GM12878 (cell line): Measurements from ENCODE around the gene SOBP. TPM values are rescaled to one million over a fixed set of nuclear protein-coding genes. Genes with fewer than 3 reads are reported as not detected.

ENCODE experiments used
- CBX3 ChIP-seq: fragments of 200-600 bp; sonication (generic); IDR thresholded peaks from 2 replicates; pipeline ENCODE4 v1.6.1; 2016; ENCODE audit warnings: low read depth, borderline replicate concordance
- GABPA ChIP-seq: IDR thresholded peaks from 2 replicates; pipeline ENCODE4 v1.6.1; 2014; ENCODE audit warnings: antibody characterized with exemption, low read depth, mild to moderate bottlenecking, inconsistent platforms
- HCFC1 ChIP-seq: fragments of 150-350 bp; IDR thresholded peaks from 2 replicates; pipeline ENCODE4 v1.6.1; 2014; ENCODE audit warnings: low read length
- IKZF2 ChIP-seq, 2 experiments: fragments of 450-650 bp; IDR thresholded peaks; 2 replicates each; pipeline ENCODE4 v1.6.1; 2017; ENCODE audit warnings: mild to moderate bottlenecking in 2 of 2, moderate library complexity in 2 of 2
- NR2C2 ChIP-seq: IDR thresholded peaks from 2 replicates; pipeline ENCODE4 v1.6.1; 2011; ENCODE audit warnings: borderline replicate concordance, low read depth; ENCODE audit not compliant: control insufficient read depth, insufficient read length
- POLR2A ChIP-seq: IDR thresholded peaks from 2 replicates; pipeline ENCODE4 v1.6.1; 2011; ENCODE audit warnings: low read depth, mild to moderate bottlenecking, low read length
- POLR2AphosphoS2 ChIP-seq: IDR thresholded peaks from 2 replicates; pipeline ENCODE4 v1.6.1; 2011; ENCODE audit warnings: low read depth, mild to moderate bottlenecking, low read length, improper control_type of control experiment, moderate library complexity
- POLR2AphosphoS5 ChIP-seq: IDR thresholded peaks from 2 replicates; pipeline ENCODE4 v1.6.1; 2011; ENCODE audit warnings: mild to moderate bottlenecking, low read length, inconsistent platforms
- RUNX3 ChIP-seq: IDR thresholded peaks from 2 replicates; pipeline ENCODE4 v1.6.1; 2012; ENCODE audit warnings: low read length, inconsistent platforms
- SMARCA5 ChIP-seq: fragments of 450-650 bp; IDR thresholded peaks from 2 replicates; pipeline ENCODE4 v1.6.1; 2017; ENCODE audit warnings: mild to moderate bottlenecking
- ZBTB40 ChIP-seq: fragments of 450-650 bp; IDR thresholded peaks from 2 replicates; pipeline ENCODE4 v1.6.1; 2016; ENCODE audit warnings: mild to moderate bottlenecking, moderate library complexity, borderline replicate concordance
- ZNF207 ChIP-seq: fragments of 450-650 bp; IDR thresholded peaks from 2 replicates; pipeline ENCODE4 v1.6.1; 2014; ENCODE audit warnings: antibody characterized with exemption, mild to moderate bottlenecking, borderline replicate concordance
- ZNF384 ChIP-seq: IDR thresholded peaks from 2 replicates; pipeline ENCODE4 v1.6.1; 2012; ENCODE audit warnings: low read depth, mild to moderate bottlenecking, low read length, improper control_type of control experiment, borderline replicate concordance
- polyA plus RNA-seq, 11 experiments: library from polyadenylated mRNA; depleted of rRNA in 4 of 11; unstranded in 6 of 11; stranded (reverse) in 5 of 11; fragments of >200 nt; fragmentation: Nextera tagmentation in 4 of 11; fragmentation: Illumina TruSeq in 1 of 11; extraction: Ambion mirVana in 4 of 11; extraction: Trizol in 1 of 11; gene quantifications; 1 replicate in 1 of 11; 2 replicates in 10 of 11; pipeline versions ENCODE4 v1.2.1 to v1.2.3, GENCODE V29; 2011 to 2016; ENCODE audit warnings: inconsistent platforms in 2 of 11, missing spikeins in 2 of 11, low read depth in 1 of 11
- total RNA-seq, 4 experiments: library from RNA; depleted of rRNA in 3 of 4; stranded (reverse); fragments of >200 nt in 3 of 4; fragmentation: Illumina TruSeq in 1 of 4; extraction: Trizol in 1 of 4; gene quantifications; 2 replicates each; pipeline versions ENCODE4 v1.2.1 to v1.2.3, GENCODE V29; 2013 to 2021
- TF ChIP-seq, protein P1 (sequence below): IDR thresholded peaks from 2 replicates; pipeline ENCODE4 v1.6.1; 2011; ENCODE audit warnings: mild to moderate bottlenecking, low read depth, low read length, moderate library complexity; ENCODE audit not compliant: insufficient replicate concordance
- TF ChIP-seq, protein P2 (sequence below): fragments of 450-650 bp; IDR thresholded peaks from 2 replicates; pipeline ENCODE4 v1.6.1; 2016; ENCODE audit warnings: mild to moderate bottlenecking
- TF ChIP-seq, protein P3 (sequence below): fragments of 450-650 bp; conservative IDR thresholded peaks from 2 replicates; pipeline ENCODE4 v1.6.1; 2017; ENCODE audit warnings: mild to moderate bottlenecking, moderate library complexity
- TF ChIP-seq, protein P4 (sequence below): IDR thresholded peaks from 2 replicates; pipeline ENCODE4 v1.6.1; 2012; ENCODE audit warnings: low read depth, low read length, improper control_type of control experiment

Gene SOBP
- total and polyA plus RNA-seq, 10 of the 15 experiments (the other 5 are each of a cell fraction or from before 2014, with no cell fraction given): 0.49 to 1.9 (median 0.78) TPM

GRCh38 chr6:107459283-107460082 is 30.4 kb upstream of the SOBP start, which contains the start of gene PDSS2 (continued):
- TF ChIP-seq, protein P1, sequence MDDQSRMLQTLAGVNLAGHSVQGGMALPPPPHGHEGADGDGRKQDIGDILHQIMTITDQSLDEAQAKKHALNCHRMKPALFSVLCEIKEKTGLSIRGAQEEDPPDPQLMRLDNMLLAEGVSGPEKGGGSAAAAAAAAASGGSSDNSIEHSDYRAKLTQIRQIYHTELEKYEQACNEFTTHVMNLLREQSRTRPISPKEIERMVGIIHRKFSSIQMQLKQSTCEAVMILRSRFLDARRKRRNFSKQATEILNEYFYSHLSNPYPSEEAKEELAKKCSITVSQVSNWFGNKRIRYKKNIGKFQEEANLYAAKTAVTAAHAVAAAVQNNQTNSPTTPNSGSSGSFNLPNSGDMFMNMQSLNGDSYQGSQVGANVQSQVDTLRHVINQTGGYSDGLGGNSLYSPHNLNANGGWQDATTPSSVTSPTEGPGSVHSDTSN: peak; percentile 5
- TF ChIP-seq NR2C2 (no peak), GABPA (no peak), POLR2AphosphoS2 (peak; percentile 83), ZBTB40 (no peak; the same call in none of the 2 replicates), ZNF384 (peak; percentile 22; the same call in 1 of the 2 replicates), POLR2AphosphoS5 (peak; percentile 96), POLR2A (peak; percentile 97), IKZF2 (IDR thresholded peaks at IDR 0.05) (peak in 1 of 2 experiments; percentile 31; a peak in 2 of 4 replicates), ZNF207 (no peak), SMARCA5 (peak; percentile 74), CBX3 (no peak), HCFC1 (peak; percentile 62), RUNX3 (peak; percentile 96)
- TF ChIP-seq, protein P2, sequence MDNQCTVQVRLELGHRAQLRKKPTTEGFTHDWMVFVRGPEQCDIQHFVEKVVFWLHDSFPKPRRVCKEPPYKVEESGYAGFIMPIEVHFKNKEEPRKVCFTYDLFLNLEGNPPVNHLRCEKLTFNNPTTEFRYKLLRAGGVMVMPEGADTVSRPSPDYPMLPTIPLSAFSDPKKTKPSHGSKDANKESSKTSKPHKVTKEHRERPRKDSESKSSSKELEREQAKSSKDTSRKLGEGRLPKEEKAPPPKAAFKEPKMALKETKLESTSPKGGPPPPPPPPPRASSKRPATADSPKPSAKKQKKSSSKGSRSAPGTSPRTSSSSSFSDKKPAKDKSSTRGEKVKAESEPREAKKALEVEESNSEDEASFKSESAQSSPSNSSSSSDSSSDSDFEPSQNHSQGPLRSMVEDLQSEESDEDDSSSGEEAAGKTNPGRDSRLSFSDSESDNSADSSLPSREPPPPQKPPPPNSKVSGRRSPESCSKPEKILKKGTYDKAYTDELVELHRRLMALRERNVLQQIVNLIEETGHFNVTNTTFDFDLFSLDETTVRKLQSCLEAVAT: peak; percentile 71
- TF ChIP-seq, protein P3, sequence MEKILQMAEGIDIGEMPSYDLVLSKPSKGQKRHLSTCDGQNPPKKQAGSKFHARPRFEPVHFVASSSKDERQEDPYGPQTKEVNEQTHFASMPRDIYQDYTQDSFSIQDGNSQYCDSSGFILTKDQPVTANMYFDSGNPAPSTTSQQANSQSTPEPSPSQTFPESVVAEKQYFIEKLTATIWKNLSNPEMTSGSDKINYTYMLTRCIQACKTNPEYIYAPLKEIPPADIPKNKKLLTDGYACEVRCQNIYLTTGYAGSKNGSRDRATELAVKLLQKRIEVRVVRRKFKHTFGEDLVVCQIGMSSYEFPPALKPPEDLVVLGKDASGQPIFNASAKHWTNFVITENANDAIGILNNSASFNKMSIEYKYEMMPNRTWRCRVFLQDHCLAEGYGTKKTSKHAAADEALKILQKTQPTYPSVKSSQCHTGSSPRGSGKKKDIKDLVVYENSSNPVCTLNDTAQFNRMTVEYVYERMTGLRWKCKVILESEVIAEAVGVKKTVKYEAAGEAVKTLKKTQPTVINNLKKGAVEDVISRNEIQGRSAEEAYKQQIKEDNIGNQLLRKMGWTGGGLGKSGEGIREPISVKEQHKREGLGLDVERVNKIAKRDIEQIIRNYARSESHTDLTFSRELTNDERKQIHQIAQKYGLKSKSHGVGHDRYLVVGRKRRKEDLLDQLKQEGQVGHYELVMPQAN: peak; percentile 42
- TF ChIP-seq, protein P4, sequence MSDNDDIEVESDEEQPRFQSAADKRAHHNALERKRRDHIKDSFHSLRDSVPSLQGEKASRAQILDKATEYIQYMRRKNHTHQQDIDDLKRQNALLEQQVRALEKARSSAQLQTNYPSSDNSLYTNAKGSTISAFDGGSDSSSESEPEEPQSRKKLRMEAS: peak; percentile 56
